WI38 (cell line): Measurements from ENCODE around the gene SMAD3.

ENCODE experiments used
- H3K4me3 ChIP-seq: 2 replicates; pipeline ENCODE4 v1.5.1; 2011; ENCODE audit warnings: low read depth, mild to moderate bottlenecking, control low read depth, low read length
- TF ChIP-seq, protein P1 (sequence below): IDR thresholded peaks from 2 replicates; pipeline ENCODE4 v1.5.1; 2012; ENCODE audit warnings: low read depth, mild to moderate bottlenecking, control low read depth, low read length

SMAD3 gene

DNA sequence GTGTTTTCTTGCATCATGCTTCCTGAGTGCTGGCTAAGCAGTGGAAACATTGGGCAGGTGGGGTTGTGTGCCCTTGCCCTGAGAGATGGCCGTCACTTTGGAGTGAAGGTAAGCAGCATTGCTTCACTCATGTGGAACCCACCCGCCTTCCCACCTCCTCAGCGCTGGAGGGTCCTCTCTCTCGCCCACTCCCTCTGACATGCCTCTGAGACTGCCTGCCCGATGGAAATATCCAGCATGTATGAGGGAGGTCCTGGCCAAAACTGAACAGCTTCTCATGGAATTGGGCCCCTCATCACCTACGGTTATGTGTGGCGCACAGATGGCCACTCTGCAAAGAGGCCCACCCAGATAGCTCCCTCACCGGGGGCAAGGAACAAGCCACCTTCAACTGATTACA is 48.6 kb downstream of the SMAD3 start:
- TF ChIP-seq, protein P1, sequence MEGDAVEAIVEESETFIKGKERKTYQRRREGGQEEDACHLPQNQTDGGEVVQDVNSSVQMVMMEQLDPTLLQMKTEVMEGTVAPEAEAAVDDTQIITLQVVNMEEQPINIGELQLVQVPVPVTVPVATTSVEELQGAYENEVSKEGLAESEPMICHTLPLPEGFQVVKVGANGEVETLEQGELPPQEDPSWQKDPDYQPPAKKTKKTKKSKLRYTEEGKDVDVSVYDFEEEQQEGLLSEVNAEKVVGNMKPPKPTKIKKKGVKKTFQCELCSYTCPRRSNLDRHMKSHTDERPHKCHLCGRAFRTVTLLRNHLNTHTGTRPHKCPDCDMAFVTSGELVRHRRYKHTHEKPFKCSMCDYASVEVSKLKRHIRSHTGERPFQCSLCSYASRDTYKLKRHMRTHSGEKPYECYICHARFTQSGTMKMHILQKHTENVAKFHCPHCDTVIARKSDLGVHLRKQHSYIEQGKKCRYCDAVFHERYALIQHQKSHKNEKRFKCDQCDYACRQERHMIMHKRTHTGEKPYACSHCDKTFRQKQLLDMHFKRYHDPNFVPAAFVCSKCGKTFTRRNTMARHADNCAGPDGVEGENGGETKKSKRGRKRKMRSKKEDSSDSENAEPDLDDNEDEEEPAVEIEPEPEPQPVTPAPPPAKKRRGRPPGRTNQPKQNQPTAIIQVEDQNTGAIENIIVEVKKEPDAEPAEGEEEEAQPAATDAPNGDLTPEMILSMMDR = no peak

DNA sequence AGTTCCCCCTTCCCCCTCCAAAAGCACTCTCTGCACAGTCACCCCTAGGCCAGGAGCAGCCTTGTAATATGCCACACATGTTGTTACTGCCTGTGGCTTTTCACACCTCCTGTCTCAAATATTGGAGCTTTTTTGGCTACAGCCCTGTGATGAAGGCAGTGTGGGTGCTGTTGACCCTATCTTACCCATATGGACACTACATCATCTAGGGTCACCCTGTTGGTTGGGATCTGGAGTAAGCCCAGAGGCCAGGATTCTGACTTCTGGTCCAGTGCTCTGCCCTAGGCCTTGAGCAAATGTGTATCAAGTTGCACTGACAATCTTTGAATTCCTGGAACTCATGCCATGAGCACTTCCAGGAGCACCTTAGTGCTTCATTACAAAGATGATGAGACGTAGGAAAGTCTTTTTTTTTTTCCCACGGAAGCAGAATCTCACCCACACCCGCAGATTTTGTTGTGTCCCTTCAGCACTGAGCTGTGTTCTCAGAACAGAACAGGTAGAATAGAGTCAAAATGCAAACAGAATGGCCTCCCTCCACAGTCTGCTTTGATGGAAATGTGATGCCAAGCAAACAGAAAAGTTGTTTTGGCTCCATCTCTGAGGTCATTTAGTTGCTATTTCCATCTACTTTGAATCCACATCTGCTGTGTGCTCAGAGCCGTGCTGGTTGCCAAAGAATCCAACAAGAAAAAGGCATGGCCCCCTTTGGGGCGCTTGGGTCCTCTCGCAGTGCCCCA is 49.6 kb downstream of the SMAD3 start:
- H3K4me3 ChIP-seq = no peak overlapping the region
- TF ChIP-seq, protein P1 = no peak

More for the DNA sequence above, 48.6 kb downstream of the SMAD3 start:
- H3K4me3 ChIP-seq = no peak overlapping the region

DNA sequence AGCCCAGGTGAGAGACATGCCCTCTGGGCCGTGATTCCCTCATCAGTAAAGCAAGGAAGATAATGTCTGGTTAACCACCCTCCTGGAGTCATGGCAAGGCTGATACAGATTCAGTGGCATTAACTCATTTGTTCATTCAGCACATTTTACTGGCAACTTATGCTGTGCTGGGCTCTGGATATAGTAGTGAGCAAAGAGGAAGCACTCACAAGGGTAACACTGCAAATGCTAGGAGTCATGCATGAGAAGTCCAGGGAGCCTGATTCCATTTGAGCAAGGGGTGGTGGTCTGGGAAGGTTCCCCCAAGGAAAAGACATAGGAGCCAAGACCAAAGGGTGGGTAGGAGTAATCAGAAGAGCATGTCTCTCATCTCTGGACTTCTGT is 50.2 kb downstream of the SMAD3 start:
- TF ChIP-seq, protein P1 = no peak
- no peak overlapping the region for H3K4me3 ChIP-seq

DNA sequence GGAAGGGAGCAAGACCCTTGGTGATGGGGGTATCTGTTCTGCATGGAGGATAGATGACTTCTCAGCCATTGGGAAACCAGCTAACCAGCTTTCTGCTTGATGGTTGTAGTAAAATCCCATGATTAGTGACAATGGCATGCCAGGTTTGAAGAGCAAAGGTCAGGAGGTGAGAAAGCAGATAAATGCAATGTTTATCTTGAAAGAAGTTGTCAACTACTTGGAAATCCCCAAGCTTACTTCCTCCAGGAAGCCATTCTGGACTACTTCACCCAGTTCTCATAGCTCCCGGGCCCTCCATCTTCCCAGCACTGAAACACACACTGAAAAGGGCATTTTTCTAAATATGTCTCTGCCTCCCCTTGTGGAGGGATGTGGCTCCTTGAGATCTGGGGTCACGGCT is 51.3 kb downstream of the SMAD3 start:
- no peak overlapping the region for H3K4me3 ChIP-seq
- TF ChIP-seq, protein P1 = no peak

DNA sequence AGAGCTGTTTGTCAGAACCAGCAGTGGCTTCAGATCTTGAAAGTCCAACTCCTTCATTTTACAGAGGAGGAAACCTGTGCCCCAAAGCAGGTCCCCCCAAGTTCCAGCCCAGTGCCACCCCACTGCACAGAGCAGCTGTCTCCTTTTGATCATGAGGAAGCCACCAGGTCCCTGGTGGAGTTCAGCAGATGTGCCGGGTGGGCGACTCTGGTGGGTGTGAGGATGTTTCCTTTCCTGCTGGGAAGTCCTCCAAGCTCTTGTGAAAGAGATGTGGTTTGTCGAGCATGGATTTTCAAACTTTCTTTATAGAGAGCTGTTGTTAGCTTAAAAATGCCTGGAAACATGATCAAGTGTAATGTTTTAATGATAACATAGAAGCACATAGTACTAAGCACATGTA is 52.0 kb downstream of the SMAD3 start:
- TF ChIP-seq, protein P1 = no peak
- no peak overlapping the region for H3K4me3 ChIP-seq

DNA sequence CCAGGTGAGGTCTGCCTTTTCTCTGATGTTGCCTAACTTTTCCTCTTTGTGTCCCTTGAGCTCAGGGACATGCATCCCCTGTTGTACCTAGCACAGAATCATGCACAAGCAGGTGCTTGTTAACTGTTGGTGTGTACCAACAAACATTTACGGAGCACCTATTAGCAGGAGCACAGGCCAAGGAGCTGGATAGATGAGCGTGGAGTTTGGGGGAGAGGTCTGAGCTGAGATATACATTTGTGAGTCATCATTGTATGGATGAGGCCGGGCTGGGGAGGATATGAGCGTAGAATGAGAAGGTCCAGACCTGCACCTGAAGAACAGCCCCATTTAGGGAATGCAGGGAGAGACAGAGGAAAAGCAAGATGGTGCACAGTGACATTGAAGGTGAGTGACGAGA is 53.4 kb downstream of the SMAD3 start:
- no peak overlapping the region for H3K4me3 ChIP-seq
- TF ChIP-seq, protein P1 = no peak

DNA sequence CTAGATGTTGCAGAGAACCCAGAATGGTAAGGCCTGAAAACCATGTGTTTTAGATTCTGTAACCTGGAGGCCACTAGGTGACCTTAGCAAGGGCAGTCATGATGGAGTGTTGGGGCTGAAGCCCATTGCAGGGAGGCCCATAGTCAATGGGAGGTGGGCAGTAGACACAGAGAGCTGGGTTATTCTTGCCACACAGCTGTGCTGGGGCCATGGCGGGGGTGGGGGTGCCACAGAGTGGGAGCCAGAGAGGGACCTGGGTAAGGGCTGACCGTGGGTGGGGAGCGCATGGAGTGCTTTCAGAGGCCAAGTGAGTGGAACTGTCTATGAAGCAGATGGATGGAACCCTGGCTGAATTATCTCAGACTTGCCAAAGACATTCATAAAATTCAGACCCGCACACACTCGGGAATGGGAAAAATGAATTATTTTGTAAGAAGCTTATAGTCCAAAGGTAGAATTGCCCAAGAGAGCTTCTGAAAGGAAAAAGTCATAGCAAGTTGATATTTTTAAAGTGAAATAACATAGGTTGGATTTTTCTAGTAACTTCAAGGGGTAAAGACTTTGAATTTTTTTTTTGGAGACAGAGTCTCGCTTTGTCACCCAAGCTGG is 53.9 kb downstream of the SMAD3 start:
- no peak overlapping the region for H3K4me3 ChIP-seq
- TF ChIP-seq, protein P1 = no peak
